ENCODE data around the gene KIAA0319L.
"Not testable (repeated sequence)": the region's sequence is repeated elsewhere in the genome, so short reads cannot be mapped to it uniquely, and the experiment has no call there.

KIAA0319L gene

GRCh38 chr1:35580949-35581388, 23.8 kb upstream of the KIAA0319L start:
- POLR2A ChIA-PET: no interaction called here
- TF ChIP-seq TARDBP (IDR thresholded peaks at IDR 0.05): no peak
- no peak for TF ChIP-seq NFRKB (IDR thresholded peaks at IDR 0.05)
- no peak for TF ChIP-seq ELF4 (IDR thresholded peaks at IDR 0.05)
- TF ChIP-seq FOXA1 (IDR thresholded peaks at IDR 0.05): no peak
- TF ChIP-seq HDGF (IDR thresholded peaks at IDR 0.05; ENCODE audit: borderline replicate concordance): no peak
- no peak for TF ChIP-seq FOXM1 (IDR thresholded peaks at IDR 0.05; ENCODE audit: borderline replicate concordance)
- TF ChIP-seq CTBP1 (IDR thresholded peaks at IDR 0.05; ENCODE audit: borderline replicate concordance): no peak
- no peak for TF ChIP-seq BHLHE40 (IDR thresholded peaks at IDR 0.05; ENCODE audit: borderline replicate concordance)
- no peak for TF ChIP-seq ZNF384 (IDR thresholded peaks at IDR 0.05)
- no peak for TF ChIP-seq ARNT (IDR thresholded peaks at IDR 0.05)
- no peak for TF ChIP-seq SUZ12 (IDR thresholded peaks at IDR 0.05)
- no peak for TF ChIP-seq LEF1 (IDR thresholded peaks at IDR 0.05; ENCODE audit: borderline replicate concordance)
- no peak for TF ChIP-seq L3MBTL2 (conservative IDR thresholded peaks at IDR 0.05)
- TF ChIP-seq SP1 (IDR thresholded peaks at IDR 0.05): no peak
- TF ChIP-seq FOXK2 (IDR thresholded peaks at IDR 0.05): no peak
- TF ChIP-seq PKNOX1 (IDR thresholded peaks at IDR 0.05): no peak
- CTCF ChIA-PET: interaction anchor here (0.7 kb wide), 1 partner anchor 129 kb away, joined by 5 read pairs; no protein-coding TSS in a partner anchor
- no peak for DNase-seq (ENCODE audit: extremely low spot score)

GRCh38 chr1:35577071-35577998, 20.1 kb upstream of the KIAA0319L start:
- DNase-seq (ENCODE audit: extremely low spot score): no peak
- ChIA-PET POLR2A (no interaction called here), CTCF (no interaction called here)
- TF ChIP-seq ARNT (IDR thresholded peaks at IDR 0.05): no peak
- TF ChIP-seq ELF4 (IDR thresholded peaks at IDR 0.05): no peak
- no peak for TF ChIP-seq HDGF (IDR thresholded peaks at IDR 0.05; ENCODE audit: borderline replicate concordance)
- no peak for TF ChIP-seq LEF1 (IDR thresholded peaks at IDR 0.05; ENCODE audit: borderline replicate concordance)
- TF ChIP-seq SUZ12 (IDR thresholded peaks at IDR 0.05): no peak
- TF ChIP-seq TARDBP (IDR thresholded peaks at IDR 0.05): no peak
- TF ChIP-seq CTBP1 (IDR thresholded peaks at IDR 0.05; ENCODE audit: borderline replicate concordance): no peak
- no peak for TF ChIP-seq FOXA1 (IDR thresholded peaks at IDR 0.05)
- no peak for TF ChIP-seq ZNF384 (IDR thresholded peaks at IDR 0.05)
- no peak for TF ChIP-seq NFRKB (IDR thresholded peaks at IDR 0.05)
- no peak for TF ChIP-seq FOXM1 (IDR thresholded peaks at IDR 0.05; ENCODE audit: borderline replicate concordance)
- TF ChIP-seq BHLHE40 (IDR thresholded peaks at IDR 0.05; ENCODE audit: borderline replicate concordance): no peak
- TF ChIP-seq SP1 (IDR thresholded peaks at IDR 0.05): no peak
- no peak for TF ChIP-seq FOXK2 (IDR thresholded peaks at IDR 0.05)

- POLR2A ChIA-PET; DNase-seq (ENCODE audit: extremely low spot score): not testable (repeated sequence)
Measured at GRCh38 chr1:35576766-35577070, 19.5 kb upstream of the KIAA0319L start.

GRCh38 chr1:35576061-35576765, 19.0 kb upstream of the KIAA0319L start:
- ChIA-PET CTCF (no interaction called here), POLR2A (no interaction called here)
- no peak for TF ChIP-seq FOXA1 (IDR thresholded peaks at IDR 0.05)
- TF ChIP-seq ELF4 (IDR thresholded peaks at IDR 0.05): no peak
- no peak for TF ChIP-seq TARDBP (IDR thresholded peaks at IDR 0.05)
- no peak for DNase-seq (ENCODE audit: extremely low spot score)

More at GRCh38 chr1:35576766-35577070, 19.5 kb upstream of the KIAA0319L start:
- CTCF ChIA-PET: not testable (repeated sequence)

- TF ChIP-seq PKNOX1 (IDR thresholded peaks at IDR 0.05): no peak
- no peak for TF ChIP-seq SUZ12 (IDR thresholded peaks at IDR 0.05)
- TF ChIP-seq FOXK2 (IDR thresholded peaks at IDR 0.05): no peak
- TF ChIP-seq CTBP1 (IDR thresholded peaks at IDR 0.05; ENCODE audit: borderline replicate concordance): no peak
- no peak for TF ChIP-seq L3MBTL2 (conservative IDR thresholded peaks at IDR 0.05)
- no peak for TF ChIP-seq ZNF384 (IDR thresholded peaks at IDR 0.05)
- no peak for TF ChIP-seq FOXM1 (IDR thresholded peaks at IDR 0.05; ENCODE audit: borderline replicate concordance)
- no peak for TF ChIP-seq SP1 (IDR thresholded peaks at IDR 0.05)
- no peak for TF ChIP-seq FOXA1 (IDR thresholded peaks at IDR 0.05)
- TF ChIP-seq ELF4 (IDR thresholded peaks at IDR 0.05): no peak
- no peak for TF ChIP-seq BHLHE40 (IDR thresholded peaks at IDR 0.05; ENCODE audit: borderline replicate concordance)
- TF ChIP-seq NFRKB (IDR thresholded peaks at IDR 0.05): no peak
- TF ChIP-seq ARNT (IDR thresholded peaks at IDR 0.05): no peak
- TF ChIP-seq LEF1 (IDR thresholded peaks at IDR 0.05; ENCODE audit: borderline replicate concordance): no peak
- no peak for TF ChIP-seq TARDBP (IDR thresholded peaks at IDR 0.05)
- TF ChIP-seq HDGF (IDR thresholded peaks at IDR 0.05; ENCODE audit: borderline replicate concordance): no peak
- ChIA-PET CTCF (no interaction called here), POLR2A (no interaction called here)
- no peak for DNase-seq (ENCODE audit: extremely low spot score)
Measured at GRCh38 chr1:35575416-35575958, 18.3 kb upstream of the KIAA0319L start.

- POLR2A ChIA-PET: no interaction called here
- CTCF ChIA-PET: no interaction called here
- TF ChIP-seq SUZ12 (IDR thresholded peaks at IDR 0.05) (no peak), FOXK2 (IDR thresholded peaks at IDR 0.05) (no peak), L3MBTL2 (conservative IDR thresholded peaks at IDR 0.05) (no peak), PKNOX1 (IDR thresholded peaks at IDR 0.05) (no peak), NFRKB (IDR thresholded peaks at IDR 0.05) (no peak), FOXM1 (IDR thresholded peaks at IDR 0.05; ENCODE audit: borderline replicate concordance) (no peak), CTBP1 (IDR thresholded peaks at IDR 0.05; ENCODE audit: borderline replicate concordance) (no peak), ARNT (IDR thresholded peaks at IDR 0.05) (no peak), TARDBP (IDR thresholded peaks at IDR 0.05) (no peak), ELF4 (IDR thresholded peaks at IDR 0.05) (no peak), SP1 (IDR thresholded peaks at IDR 0.05) (no peak), BHLHE40 (IDR thresholded peaks at IDR 0.05; ENCODE audit: borderline replicate concordance) (no peak), LEF1 (IDR thresholded peaks at IDR 0.05; ENCODE audit: borderline replicate concordance) (no peak), HDGF (IDR thresholded peaks at IDR 0.05; ENCODE audit: borderline replicate concordance) (no peak), FOXA1 (IDR thresholded peaks at IDR 0.05) (no peak), ZNF384 (IDR thresholded peaks at IDR 0.05) (no peak)
- no peak for DNase-seq (ENCODE audit: extremely low spot score)
Measured at GRCh38 chr1:35574655-35575415, 17.6 kb upstream of the KIAA0319L start.
